Stimulated activated CD8-positive, alpha-beta memory T cell treated with anti-CD3 and anti-CD28 coated beads, Interleukin-12 subunit alpha, Interleukin-12 subunit beta, amount 100 ng/mL, for 4 hours (primary cell): ENCODE results near the gene HTR3C.
"Not testable (repeated sequence)": the region's sequence is repeated elsewhere in the genome, so short reads cannot be mapped to it uniquely, and the experiment has no call there.

Experiments used
- DNase-seq: peaks from one replicate; pipeline ENCODE4 v3.0.0-alpha.2; 2020; ENCODE audit warnings: low read depth

Gene HTR3C

GRCh38 chr3:184031187-184031792, 21.6 kb upstream of the HTR3C start, which contains the start of gene HTR3D:
Gene HTR3D (plus strand): TSS chr3:184031742. CDS start chr3:184031742, 0 bp downstream.
- no peak for DNase-seq

- DNase-seq: no peak
Observed at GRCh38 chr3:184037816-184038215, 15.0 kb upstream of the HTR3C start.

- DNase-seq: not testable (repeated sequence)
Observed at GRCh38 chr3:184038307-184038706, 14.5 kb upstream of the HTR3C start.

- no peak for DNase-seq
Observed at GRCh38 chr3:184039414-184039813, 13.4 kb upstream of the HTR3C start.

- DNase-seq: no peak
Observed at GRCh38 chr3:184040010-184040409, 12.8 kb upstream of the HTR3C start.

- no peak for DNase-seq
Observed at GRCh38 chr3:184042617-184043016, 10.2 kb upstream of the HTR3C start.

- no peak for DNase-seq
Observed at GRCh38 chr3:184045995-184046394, 6.9 kb upstream of the HTR3C start.

GRCh38 chr3:184050217-184050847, 2.5 kb upstream of the HTR3C start:
- DNase-seq: no peak

- no peak for DNase-seq
Observed at GRCh38 chr3:184058029-184058428, 5.2 kb downstream of the HTR3C start.

- DNase-seq: no peak
Observed at GRCh38 chr3:184059424-184059823, 6.6 kb downstream of the HTR3C start.

- no peak for DNase-seq
Observed at GRCh38 chr3:184062637-184063036, 9.8 kb downstream of the HTR3C start.

GRCh38 chr3:184066211-184066610, 13.4 kb downstream of the HTR3C start:
- no peak for DNase-seq

GRCh38 chr3:184067573-184068055, 14.8 kb downstream of the HTR3C start:
- no peak for DNase-seq

GRCh38 chr3:184068344-184068743, 15.5 kb downstream of the HTR3C start:
- DNase-seq: no peak

- DNase-seq: not testable (repeated sequence)
Observed at GRCh38 chr3:184071142-184071541, 18.3 kb downstream of the HTR3C start.

- DNase-seq: no peak
Observed at GRCh38 chr3:184073621-184074020, 20.8 kb downstream of the HTR3C start.

GRCh38 chr3:184075901-184076300, 23.1 kb downstream of the HTR3C start:
- no peak for DNase-seq

- DNase-seq: no peak
Observed at GRCh38 chr3:184077881-184078280, 25.0 kb downstream of the HTR3C start.

- DNase-seq: no peak
Observed at GRCh38 chr3:184078851-184079250, 26.0 kb downstream of the HTR3C start.

GRCh38 chr3:184081116-184081830, 28.4 kb downstream of the HTR3C start:
- DNase-seq: no peak

- no peak for DNase-seq
Observed at GRCh38 chr3:184082034-184082433, 29.2 kb downstream of the HTR3C start.

GRCh38 chr3:184082465-184082864, 29.6 kb downstream of the HTR3C start:
- DNase-seq: no peak

- no peak for DNase-seq
Observed at GRCh38 chr3:184085389-184085852, 32.6 kb downstream of the HTR3C start.
